ENCODE results near the gene KRT6C.
"Not testable (repeated sequence)": the region's sequence is repeated elsewhere in the genome, so short reads cannot be mapped to it uniquely, and the experiment has no call there.

The KRT6C gene

DNA sequence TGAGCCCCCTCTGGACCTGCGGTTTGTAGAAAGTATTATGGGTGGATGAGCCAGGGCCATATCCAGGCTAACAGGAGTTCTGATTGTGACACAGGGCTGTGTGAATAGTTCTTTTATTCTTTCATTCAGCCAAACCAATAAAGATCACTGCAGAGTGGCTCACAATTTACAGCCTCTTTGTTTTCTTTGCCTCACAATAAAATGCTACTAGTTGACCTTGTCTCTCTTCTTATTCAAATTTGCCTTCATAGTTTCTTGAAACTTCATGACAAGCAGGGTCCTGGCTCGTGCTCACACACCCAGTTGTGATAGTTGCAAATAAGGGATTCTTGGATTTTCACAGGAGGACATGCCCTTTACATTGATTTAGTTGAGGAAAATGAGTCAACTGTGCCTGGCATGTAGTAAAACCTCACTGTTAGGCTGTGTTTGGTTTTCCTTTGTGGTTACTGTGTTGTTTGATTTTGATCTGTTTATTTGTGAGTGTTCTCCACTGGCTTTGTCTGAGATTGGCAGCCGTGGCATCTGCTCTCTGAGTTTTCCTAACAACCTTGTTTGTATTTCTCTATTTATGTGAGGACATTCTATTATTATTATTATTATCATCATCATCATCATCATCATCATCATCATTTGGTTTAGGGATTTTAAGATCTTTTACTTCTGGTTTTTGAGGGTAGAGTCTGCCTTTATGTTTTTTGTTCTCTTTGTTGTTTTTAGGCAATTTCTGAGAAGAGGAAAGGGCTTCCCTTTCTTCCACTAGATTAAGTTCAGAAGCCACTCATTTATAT is 19.0 kb downstream of the KRT6C start:
- no peak for DNase-seq

- DNase-seq = no peak
Measured at GRCh38 chr12:52452101-52452500, 21.5 kb downstream of the KRT6C start, which contains the start of gene KRT6B. Gene KRT6B (minus strand): TSS chr12:52452146. CDS start chr12:52452078, 68 bp downstream.

- no peak for DNase-seq
Measured at GRCh38 chr12:52448228-52448627, 25.4 kb downstream of the KRT6C start.

GRCh38 chr12:52447196-52447595 is 26.4 kb downstream of the KRT6C start:
- DNase-seq = not testable (repeated sequence)

- no peak for DNase-seq
Measured at GRCh38 chr12:52446367-52447045, 27.1 kb downstream of the KRT6C start.

GRCh38 chr12:52445876-52446275 is 27.7 kb downstream of the KRT6C start:
- DNase-seq = no peak

- no peak for DNase-seq
Measured at GRCh38 chr12:52444647-52445595, 28.7 kb downstream of the KRT6C start.

DNA sequence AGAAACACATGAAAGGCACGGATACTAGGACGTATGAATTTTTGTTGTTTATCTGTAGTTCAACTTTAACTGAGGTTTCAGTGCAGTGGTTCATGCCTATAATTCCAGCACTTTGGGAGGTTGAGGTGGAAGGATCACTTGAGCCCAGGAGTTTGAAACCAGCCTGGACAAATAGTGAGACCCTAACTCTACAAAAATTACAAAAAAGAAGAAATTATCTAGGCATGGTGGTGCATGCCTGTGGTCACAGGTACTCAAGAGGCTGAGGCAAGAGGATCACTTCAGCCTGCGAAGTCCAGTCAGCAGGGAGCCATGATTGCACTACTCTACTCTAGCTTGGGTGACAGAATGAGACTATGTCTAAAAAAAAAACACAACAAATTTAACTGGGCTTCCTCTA is 29.6 kb downstream of the KRT6C start:
- no peak for DNase-seq

DNA sequence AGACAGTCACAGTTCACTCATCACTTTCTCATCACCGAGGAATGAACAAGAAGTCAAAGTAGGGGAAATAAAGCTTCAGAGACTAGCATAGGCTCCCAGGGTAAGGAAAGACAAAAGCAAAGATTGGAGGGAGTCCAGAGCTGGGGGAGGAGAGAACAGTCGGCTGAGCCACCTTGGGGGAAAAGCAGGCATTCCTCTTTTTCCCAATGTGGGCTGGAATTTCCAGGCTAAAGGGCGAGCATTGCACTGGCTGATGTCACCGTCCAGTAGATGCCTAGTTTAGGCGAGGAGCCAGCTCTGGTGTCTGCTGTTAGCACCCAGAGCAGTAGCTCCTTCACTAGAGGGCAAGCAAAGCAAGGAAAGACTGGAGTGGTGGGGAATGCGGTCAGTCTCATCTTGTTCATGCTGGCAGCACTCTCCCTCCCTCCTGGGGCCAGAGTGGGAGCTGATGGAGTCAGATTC is 31.0 kb downstream of the KRT6C start:
- no peak for DNase-seq

- DNase-seq = no peak
Measured at GRCh38 chr12:52441320-52441911, 32.2 kb downstream of the KRT6C start.

DNA sequence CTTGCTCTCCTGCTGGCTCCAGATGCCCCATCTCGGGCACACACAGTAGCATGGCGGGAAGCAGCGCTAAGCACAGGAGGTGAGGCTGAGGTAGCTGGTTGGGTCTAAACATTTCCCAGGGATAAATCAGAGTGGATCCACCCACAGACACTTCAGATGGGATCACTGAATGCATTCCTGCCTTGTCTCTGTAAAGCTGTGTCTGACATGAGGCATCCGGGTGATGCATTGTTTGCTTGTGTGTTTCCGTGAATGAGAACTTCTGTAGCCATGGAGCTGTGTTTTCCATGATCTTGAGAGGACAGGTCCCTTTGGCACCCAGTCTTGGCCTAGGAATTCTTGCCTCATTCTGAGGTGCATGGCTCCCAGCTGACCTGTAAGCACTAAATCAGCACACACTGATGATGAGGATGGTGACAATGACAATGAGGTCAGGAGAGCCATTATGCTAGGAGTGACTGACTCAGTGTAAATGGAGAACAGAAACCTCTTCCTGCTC is 32.7 kb downstream of the KRT6C start:
- DNase-seq = no peak

- no peak for DNase-seq
Measured at GRCh38 chr12:52439845-52440244, 33.8 kb downstream of the KRT6C start.

GRCh38 chr12:52439420-52439819 is 34.2 kb downstream of the KRT6C start:
- DNase-seq = no peak

- no peak for DNase-seq
Measured at GRCh38 chr12:52438305-52439301, 35.0 kb downstream of the KRT6C start.

GRCh38 chr12:52437508-52437907 is 36.1 kb downstream of the KRT6C start:
- DNase-seq = no peak

DNA sequence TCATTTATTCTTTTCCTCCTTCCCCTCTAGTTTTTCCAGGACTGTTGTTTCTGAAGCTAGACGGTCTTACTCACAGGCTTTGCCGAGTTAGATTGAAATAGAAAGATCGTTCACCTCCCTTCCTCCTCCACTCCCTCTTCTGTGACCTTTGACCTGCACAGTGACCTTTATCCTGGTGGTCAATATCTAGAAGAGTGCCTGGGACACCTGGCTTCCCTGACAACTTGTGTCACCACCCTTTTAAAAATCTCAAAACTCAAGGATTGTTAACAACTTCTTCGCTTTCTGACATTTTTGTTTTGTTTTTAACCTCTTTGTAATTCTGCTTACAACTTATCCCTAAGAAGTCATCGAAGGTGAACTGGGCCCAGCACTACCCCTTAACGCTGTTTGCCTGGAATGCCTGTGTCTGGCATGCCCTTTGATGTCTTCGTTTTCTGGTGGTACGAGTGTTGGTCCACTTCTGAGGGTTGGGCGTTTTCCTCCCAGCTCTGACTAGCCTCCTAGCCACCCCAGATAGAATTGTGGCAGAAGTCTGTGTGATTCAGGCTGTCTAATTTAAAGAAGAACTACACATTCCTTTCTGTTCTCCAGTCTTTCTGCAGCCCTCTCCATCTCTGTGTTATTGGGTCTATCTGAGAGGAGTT is 36.7 kb downstream of the KRT6C start:
- DNase-seq = no peak

DNA sequence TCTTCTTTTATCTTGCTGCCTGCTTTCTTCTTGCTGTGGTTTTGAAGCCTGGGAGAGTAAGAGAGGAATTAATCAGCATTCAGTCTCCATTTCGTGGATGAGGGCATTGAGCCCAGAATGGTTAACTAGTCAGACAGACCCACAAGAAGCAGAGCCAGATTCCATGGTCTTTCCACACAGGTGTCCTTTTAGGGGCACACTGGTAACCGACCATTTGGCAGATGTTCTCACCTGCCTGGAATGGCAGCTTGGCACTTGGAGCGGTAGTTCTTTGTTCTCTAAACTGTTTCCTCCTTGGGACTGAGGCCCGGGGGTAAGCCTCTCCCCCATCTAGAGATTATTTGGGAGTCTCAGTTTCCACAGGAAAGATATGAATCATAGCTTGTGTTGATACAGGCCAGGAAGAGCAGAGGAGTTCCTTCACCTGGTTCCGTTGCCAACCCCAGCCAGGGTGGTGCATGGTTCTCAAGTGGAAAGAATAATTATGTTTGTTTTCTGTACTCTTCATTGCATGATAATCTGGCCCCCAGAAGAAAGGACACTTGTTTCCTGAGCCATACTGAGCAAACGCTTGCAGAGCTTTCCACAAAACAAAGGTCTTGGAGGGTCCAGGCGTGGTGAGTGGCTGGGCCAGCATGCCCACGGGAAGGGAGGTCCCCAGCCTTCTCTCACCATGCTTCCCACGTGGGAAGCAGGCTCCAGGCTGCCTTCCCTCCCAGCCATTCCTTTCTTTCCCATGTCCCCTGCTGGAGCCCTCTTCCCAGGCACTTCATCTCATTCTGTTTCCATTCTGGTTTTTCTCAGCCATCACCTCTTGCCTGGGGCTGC is 37.4 kb downstream of the KRT6C start:
- DNase-seq = no peak

DNA sequence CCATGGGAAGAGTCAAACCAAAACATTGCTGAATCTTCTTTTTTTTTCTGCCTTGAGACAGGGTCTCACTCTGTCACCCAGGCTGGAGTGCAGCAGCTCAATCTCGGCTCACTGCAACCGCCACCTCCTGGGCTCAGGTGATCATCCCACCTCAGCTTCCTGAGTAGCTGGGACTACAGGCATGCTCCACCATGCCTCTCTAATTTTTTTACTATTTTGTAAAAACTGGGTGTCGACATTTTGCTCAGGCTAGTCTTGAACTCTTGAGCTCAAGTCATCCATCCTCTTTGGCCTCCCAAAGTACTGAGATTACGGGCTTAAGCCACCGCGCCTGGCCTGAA is 38.0 kb downstream of the KRT6C start:
- DNase-seq = no peak

DNA sequence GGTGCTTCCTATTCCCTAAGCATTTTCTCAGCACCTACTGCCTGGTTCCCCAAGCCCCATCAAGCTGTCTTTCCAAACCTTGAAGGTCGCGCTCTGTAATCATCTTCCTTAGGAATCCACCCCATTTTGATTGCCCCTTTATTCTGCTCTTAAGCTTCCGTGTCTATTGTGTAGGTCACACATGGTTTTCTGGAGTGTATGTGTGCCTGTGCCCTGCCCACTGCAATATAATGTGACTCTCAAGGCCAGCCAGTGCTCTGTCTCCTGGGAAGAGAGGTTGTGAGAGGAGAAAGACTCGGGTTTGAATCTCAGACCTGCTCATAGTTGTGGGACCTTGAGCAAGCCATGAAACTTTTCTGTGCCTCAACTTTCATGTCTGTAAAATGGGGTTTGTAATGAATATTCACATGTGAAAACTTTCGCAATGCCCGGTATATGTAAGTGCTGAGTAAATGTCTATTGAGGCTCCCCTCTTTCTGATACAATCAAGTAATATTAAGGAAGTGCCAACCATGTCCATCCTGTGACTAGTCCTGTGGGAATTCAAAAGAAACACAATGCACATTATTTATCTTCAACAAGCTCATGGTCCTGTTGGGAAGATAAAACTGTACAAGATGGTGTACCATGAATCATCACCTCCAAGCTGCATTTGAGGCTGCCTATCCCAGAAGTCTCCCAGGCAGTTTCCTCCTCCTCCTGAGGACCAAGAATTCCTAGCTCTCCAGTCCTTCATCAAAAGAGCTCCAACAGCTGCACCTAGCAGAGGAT is 38.7 kb downstream of the KRT6C start:
- DNase-seq = no peak
